Measurements from ENCODE around the gene FAM219B.

- TF ChIP-seq CTCF (conservative IDR thresholded peaks at IDR 0.05; ENCODE audit: low read length) (no peak), EZH2phosphoT487 (IDR thresholded peaks at IDR 0.05; ENCODE audit: borderline replicate concordance, low read depth, low read length) (no peak)
These were observed 32.8 kb downstream of the FAM219B start for GRCh38 chr15:74873756-74874424.

All from OCI-LY7 (cell line).